ENCODE data around the gene PAFAH1B1.

GRCh38 chr17:2684549-2684948 lies 91.1 kb downstream of the PAFAH1B1 start:
- no peak for TF ChIP-seq CTCF (conservative IDR thresholded peaks at IDR 0.05; ENCODE audit: low read depth, low read length)
- no peak for TF ChIP-seq EZH2 (IDR thresholded peaks at IDR 0.05; ENCODE audit: borderline replicate concordance, low read depth, low read length, poor library complexity, severe bottlenecking)

Measured in A673 (cell line).